Hematopoietic multipotent progenitor cell treated with erythropoietin and hydrocortisone succinate and interleukin-3 and kit ligand, for 15 days (in vitro differentiated cells): Measurements from ENCODE around the gene MANSC1.
A peak's percentile ranks its signal among the peaks of the same experiment; 100 is the strongest.
"Not testable (repeated sequence)": the region's sequence is repeated elsewhere in the genome, so short reads cannot be mapped to it uniquely, and the experiment has no call there.

ENCODE experiments used
- DNase-seq: peaks from one replicate; pipeline ENCODE4 v3.0.0-alpha.2; 2015; ENCODE audit warnings: low spot score

Gene MANSC1

DNA sequence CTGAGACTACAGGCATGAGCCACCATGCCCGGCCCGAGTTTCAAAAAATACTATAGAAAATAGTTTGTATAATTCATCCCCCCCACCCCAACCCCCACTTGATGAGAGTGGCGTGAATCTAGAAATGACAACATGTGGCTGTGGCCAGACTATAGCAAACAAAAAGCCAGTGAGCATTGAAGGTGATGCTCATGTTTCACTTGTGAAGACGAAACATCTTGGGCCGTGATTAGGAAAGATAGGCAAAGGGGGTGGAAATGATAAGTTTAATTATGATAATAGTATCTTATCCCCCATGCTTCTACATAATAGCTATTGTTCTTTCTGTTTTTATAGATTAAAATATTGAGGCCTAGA, 15.4 kb upstream of the MANSC1 start:
- DNase-seq: no peak

DNA sequence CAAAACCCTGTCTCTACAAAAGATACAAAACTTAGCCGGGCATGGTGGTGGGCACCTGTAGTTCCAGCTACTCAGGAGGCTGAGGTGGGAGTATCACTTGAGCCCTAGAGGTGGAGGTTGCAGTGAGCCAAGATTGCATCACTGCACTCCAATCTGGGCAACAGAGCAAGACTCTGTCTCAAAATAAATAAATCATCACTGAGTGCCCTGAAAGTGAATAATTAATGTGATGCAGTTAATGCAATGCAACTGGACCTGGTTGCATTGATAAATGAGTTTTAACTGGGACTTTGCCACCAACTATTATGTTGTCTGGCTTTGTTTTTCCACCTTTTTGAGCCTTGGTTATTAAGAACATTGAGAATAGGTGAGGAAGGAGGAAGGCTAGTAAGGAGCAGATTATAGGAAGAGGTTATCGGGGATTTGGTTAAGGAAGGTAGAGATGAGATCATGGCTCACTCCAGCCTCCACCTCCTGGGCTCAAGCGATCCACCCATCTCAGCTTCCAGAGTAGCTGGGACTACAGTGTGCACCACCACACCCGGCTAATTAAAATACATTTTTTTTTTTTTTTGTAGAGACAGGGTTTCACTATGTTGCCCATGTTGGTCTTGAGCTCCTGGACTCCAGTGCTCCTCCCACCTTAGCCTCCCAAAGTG, 14.9 kb upstream of the MANSC1 start:
- no peak for DNase-seq

DNA sequence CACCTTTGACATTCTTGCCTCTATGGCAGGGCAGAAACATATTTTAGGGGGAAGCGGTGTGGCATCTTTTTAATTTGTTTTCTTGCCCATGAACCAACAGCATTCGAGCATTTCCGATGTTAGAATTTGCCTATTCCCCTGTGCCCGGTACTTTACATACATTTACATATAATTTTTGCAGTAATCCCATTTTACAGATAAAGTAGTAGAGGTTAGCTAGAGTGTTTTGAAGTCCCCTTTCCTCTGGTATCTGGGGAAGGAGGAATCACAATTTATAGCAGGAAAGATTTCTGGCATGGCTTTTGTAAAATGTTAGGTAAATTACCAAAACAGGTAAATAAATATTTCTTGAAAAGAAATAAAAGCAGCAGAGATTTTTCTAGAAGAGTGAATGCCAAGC, 8.5 kb upstream of the MANSC1 start:
- DNase-seq: no peak

DNA sequence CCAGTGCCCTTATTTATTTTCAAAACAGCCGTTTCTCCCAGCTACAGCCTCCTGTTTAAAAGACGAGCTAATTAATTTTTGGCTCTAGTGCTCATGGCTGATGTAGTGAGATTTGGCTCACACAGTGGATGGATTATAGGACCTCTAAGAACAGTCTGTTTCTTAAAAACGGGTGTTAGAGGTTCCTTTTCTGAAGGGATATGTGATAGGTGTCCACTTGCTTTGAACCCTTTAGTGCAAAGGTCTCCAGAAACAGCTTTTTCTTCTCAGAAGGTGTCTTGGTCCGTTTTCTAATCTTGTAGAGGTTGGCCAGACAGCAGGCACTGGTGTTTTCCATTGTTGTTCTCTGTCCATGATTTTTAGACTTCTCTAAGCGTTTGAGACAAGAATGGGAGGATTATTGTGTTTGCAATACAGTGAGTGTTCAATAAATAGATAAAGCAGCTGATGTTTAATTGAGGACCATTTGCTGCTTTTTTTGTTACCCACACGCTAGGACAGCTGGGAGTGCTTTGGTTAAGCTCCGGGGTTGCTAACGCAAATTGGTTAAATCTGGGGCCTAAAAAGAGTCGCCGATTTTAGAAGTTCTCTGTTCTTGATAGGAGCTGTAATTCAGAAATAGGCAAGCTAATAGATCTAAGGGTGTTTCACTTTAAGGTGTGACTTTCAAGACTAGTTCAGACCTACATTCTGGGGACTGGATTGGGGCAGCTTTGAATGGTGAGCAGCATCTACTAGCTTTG, 7.8 kb upstream of the MANSC1 start:
- DNase-seq: no peak

DNA sequence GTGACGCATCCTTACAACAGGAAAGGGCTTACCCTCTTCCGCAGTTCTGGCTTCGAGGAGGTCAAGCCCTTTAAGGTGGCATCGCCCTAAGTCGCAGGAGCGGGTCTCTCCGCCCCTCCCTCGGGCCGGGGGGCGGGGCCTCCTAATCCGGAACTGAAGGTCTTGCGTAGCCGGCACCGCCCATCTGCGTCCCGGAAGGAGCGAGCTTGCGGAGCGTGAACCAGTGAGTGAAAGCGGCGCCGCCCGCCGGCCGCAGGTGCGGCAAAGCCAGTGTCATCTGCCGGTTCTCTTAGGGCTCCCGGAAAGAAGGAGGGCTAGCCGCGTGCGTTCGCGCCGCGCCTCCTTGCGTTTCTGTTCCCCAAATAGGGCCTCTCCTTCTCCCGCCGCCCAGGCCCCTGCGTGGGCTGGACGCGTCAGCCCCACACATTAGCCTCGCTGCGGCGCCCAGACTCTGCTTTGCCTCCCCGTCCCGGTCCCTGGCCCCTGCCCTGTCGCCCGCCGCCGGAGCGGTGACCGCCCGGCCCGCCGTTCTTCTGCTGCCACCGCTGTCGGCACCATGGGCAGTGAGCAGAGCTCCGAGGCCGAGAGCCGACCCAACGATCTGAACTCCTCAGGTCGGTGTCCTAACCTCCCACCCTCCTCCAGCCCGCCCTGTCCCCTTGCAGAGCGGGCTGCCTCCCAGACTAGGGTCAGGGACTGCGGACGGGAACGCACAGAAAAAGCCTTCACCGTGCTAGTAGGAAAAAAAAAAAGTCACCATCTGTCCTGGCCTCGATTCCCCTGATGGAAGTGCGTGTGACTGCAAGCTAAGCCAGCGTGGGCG, 7.1 kb upstream of the MANSC1 start, which contains the start of gene BORCS5:
TSS of gene BORCS5 (plus strand) at position 183 of the 823 bp plus-strand sequence. CDS start at position 557, 374 bp downstream.
- peak; percentile 98 for DNase-seq

DNA sequence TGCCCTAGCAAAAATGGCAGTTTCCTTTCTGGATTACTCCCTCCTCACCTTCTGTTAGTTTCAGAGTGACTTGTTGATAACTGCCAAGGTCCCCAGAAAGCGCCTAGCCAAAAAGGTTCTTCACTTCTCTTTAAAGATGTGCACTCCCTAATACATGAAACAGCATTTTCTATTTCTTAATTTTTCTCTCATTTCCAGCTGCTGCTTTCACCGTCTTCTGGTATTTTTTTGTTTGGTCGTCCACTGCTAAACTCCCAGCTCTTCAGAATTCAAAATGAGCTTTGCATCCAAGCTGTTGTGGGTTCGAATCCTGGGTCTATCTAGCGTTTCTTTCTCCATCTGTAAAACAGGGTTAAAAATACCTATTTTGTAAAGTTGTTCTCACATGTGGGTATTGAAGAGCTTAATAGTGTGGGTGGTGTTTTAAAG, 6.4 kb upstream of the MANSC1 start:
- no peak for DNase-seq

DNA sequence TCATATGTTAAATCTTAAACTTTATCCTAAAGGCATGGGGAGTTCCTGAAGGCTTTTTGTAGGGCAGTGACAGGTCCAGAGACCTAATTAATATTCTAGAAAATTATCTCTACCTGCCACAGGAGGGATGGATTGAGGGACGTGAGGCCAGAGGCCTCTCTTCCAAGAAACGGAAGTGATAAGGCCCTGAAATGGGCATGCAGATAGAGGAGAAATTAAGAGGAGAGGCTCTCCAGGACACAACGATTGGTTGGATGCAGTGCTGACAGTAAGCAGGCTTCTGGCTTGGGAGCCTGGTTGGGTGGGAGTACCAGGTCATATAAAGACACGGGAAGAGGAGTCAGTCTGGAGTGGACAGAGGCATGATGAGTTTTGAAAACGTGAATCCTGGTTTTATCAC, 3.8 kb upstream of the MANSC1 start:
- DNase-seq: peak; percentile 72

DNA sequence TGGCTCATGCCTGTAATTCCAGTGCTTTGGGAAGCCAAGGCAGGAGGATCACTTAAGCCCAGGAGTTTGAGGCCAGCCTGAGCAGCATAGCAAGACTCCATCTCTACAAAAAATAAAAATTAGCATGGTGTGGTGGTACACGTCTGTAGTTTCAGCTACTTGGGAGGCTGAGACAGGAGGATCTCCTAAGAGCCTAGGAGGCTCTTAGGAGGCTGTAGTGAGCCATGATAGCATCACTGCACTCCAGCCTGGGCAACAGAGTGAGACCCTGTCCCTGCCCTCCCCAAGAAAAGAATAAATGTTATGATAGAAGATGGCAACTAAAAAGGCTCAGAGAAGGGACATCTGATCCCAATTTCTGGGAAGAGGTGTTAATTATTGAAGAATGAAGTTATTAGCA, 3.2 kb upstream of the MANSC1 start:
- no peak for DNase-seq

DNA sequence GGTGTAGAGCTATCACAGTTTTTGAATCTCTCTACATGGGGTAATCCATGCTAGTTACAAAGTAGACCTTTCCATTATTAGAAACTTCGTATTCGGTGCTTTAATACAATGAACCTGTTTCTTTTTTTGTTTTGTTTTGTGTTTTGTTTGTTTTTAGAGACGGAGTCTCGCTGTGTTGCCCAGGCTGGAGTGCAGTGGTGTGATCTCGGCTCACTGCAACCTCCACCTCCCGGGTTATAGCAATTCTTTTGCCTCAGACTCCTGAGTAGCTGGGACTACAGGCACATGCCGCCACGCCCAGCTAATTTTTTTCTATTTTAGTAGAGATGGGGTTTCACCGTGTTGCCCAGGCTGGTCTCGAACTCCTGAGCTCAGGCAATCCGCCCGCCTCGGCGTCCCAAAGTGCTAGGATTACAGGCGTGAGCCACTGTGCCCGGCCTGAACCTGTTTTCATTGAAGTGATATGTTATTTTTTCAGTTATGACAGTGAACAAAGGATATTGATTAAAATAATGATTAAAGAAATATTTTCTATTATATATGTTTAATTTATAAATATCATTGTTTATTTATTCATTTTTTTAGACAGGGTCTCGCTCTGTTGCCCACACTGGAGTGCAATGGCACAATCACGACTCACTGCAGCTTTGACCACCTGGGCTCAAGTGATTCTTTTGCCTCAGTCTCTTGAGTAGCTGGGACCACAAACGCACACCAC, 1.6 kb upstream of the MANSC1 start:
- not testable (repeated sequence) for DNase-seq

DNA sequence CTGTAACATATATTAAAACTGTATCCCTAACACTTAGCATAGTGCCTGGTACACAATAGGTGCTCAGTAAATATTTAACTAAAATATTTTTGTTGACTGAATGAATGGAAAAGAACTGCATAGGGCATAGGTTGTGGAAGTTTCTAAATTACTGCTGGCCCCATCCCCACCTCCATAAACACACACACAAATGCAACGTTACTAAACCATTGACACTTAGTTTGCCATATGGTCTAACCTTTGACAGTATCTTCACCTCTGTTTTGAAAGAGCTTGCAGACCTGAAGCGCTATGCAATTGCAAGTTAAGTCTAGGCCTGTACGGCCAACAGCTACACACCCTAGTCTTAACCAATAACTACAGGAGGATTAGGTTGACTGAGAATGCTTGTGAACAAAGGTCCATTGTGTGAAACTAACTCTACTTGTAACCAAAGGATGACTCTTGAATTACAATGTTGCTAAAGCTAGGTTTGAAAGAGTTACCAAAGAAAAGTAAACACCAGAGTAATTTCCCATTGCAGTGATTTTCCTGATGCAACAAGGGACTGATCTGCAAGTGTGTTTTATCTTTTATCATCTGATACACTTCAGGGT, 924 bp upstream of the MANSC1 start:
- no peak for DNase-seq

DNA sequence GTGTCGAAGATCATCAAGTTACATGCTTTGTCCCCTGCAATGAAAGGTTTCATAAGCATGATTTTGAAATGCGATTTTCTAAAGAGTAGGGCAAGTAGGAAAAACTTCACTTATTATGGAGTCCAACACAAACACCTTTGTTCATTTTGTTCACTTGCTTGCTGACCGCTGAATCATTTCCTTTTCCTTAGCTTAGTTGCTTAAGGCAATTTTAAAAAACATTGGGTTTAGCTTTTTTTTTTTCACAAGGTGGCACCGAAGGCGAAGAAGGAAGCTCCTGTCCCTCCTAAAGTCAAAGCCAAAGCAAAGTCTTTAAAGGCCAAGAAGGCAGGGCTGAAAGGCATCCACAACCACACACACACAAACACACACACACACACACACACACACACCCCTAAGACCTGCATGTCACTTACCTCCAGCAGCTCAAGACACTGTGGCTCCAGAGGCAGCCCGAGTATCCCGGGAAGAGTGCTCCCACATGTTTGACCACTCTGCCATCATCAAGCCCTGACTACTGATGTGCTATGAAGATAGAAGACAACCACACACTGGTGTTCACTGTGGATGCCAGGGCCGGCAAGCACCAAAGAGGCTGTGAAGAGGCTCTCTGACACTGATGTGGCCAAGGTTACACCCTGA, 11.4 kb downstream of the MANSC1 start:
- no peak for DNase-seq

DNA sequence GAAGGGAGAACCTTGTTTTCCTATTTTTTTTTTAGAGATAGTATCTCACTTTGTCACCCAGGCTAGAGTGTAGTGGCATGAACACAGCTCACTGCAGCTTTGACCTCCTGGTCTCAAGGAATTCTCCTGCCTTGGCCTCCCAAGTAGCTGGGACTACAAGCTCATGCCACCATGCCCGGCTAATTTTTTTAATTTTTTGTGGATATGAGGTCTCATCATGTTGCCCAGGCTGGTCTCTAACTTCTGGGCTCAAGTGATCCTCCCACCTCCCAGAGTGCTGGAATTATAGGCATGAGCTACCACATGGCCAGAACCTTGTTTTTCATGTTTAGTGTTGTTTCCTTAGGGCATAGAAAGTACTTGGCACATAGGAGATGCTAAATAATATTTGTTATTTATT, 13.5 kb downstream of the MANSC1 start:
- DNase-seq: no peak

DNA sequence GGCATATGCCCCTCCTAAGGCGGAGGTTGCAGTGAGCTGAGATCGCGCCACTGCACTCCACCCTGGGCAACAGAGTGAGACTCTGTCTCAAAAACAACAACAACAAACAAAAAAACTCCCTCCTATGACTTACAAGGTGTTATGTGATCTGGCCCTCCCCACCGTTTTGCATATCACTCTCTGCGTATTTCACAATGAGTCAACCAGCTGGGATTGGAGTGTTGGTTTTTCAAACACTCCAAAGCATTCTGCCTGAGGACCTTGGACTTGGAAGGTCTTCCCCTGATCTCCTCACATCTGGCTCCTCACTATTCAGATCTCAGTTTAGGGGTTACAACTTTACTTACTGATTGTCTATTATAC, 14.0 kb downstream of the MANSC1 start:
- DNase-seq: no peak

DNA sequence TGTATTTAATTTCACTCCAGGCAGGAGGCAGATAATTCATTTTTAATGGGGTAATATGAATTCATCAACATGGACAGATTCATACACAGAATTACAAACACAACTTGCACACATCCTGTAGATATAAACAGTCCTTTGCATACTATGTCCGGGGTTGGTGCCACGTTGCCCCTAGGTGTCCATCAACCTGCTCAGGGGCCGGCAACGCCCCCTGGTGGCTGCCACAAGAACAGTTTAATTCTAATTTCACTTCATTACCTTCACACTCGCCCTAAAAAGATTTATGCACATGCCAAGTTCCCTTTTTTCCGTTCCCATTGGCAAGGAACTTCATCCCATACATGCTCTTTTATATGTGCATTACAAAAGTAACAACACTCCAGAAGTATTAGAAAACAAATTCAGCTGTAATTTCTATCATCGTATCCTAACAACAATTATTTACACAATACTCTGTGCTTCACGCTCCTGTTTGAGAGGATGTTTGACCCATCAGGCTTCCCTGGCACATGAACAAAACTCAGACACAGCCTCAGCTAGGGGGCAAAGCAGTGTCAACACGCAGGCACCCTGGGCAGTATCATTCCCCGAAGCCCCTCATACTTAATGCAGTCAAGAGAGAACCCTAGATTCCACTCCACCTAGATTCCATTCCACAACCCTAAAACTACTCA, 15.5 kb downstream of the MANSC1 start:
- peak; percentile 72 for DNase-seq

DNA sequence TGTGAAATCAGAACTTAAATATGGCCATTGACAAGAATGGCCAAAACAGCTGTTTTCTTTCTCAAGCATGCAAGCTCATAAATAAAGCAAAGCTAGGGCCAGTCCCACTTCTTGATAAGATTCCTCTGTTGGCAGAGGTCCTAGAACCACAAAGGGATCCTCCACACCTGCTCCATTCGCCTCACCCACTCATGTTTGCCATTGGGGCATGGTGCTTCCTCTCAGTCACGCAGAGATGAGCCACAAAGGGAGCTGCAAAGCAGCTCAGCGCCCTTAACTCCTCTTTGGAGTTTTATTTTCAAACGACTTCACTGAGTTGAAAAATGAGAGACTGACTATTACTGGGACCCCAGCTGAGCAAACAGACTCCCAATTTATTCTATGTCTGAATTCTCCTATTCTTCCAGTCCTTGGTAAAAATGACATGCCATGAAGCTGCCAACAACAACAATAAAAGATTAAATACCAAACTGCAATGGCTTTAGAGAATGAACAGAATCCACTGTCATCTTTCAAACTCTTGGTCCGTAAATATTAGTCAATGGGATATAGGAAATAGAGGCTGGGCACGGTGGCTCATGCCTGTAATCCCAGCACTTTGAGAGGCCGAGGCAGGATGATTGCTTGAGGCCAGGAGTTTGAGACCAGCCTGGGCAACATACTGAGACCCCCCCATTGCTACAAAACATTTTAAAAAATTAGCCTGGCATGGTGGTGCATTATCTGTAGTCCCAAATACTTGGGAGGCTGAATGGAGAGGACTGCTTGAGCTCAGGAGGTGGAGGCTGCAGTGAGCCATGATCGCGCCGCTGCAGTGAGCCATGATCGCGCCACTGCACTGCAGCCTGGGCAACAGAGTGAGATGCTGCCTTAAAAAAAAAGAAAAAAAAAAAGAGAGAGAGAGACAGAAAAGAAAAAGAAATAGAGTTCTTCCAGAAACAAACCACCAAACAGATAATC, 16.4 kb downstream of the MANSC1 start:
- no peak for DNase-seq

DNA sequence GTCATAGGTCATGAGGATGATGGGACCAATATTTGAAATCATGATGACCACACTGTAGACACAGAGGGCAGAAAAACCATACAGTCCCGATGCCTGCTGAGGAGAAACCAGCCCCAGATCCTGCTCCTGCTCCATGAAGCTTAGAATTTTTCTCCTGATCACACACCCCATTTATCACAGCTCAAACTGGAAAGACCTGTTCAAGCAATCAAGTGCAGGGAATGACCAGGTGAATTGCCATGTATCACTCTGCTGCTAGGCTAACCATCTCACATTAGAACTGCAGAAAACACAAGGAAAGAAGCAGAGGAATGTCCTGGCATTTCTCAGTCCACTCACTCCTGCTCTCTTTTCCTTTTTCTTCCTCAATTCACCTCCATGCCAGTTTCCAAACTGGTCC, 18.1 kb downstream of the MANSC1 start:
- DNase-seq: no peak

DNA sequence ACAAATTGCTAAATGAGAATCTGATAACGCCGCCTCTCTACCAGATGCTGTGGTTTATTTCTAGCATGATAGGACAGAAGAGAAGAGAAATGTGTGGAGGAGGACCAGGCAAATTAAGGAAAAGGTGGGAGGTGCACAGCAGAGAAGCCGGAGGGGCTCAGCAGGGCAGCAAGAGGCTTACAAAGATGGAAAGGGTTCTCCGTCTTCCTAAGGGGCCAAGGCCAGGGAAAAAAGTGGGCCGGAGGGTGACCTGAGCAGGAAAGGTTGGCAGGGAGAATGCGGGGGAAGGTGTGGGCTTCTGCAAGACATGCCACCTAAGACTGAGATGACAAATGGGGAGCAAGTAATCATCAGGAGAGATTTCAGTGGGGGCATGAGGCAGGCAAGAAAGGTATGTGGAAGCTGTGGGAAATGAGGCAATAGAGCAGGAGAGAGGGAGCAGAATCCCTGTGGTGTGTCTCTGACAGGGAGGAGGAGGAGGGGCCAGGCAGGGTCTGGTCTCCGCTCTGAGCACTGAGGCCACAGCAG, 18.7 kb downstream of the MANSC1 start:
- DNase-seq: no peak

DNA sequence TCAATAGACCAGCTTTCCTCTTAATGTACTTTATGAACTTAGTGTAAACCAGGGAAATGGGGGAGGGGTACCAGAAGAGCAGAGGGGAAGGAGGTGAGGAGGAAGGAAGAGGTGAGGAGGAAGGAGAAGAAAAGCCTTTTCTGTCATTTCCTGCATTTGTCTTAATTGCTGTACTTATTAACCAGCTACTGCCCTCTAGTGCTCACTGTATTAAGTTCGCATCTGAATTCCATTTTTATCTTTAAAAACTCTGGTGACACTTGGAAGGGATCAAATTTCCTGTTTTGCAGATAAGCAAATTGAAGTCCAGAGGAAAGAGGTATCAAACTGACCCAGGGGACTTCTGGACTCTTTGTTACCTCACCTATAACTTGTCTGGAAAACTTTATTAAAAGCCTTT, 22.2 kb downstream of the MANSC1 start:
- DNase-seq: peak; percentile 70

DNA sequence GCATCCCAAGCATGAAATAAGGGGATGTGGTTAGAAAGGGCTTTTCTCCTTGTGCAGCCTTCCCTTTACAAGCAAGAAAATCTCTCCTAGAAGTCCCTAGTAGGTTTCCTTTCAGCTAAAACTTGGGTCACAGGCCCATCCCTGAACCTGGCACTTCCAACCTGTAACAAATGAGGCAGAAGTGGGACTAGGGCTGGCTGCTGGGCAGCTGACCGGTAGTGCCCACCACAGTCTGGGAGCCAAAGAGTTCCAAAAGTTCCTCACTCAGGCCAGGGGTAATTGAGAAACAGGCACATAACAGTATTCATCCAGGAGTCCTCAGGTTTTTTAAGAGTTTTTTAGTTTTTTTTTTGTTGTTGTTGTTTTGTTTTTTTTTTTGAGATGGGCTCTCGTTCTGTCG, 23.8 kb downstream of the MANSC1 start:
- no peak for DNase-seq
